Left cardiac atrium (tissue), 4 donors: ENCODE data around the gene RUNX2. TPM values are rescaled to one million over a fixed set of nuclear protein-coding genes. Genes with fewer than 3 reads are reported as not detected.

ENCODE experiments used
- ATAC-seq, 2 donors: fragments of 200-7000 bp; cut with Tn5 transposase; one replicate each; pipeline ENCODE4 v1.9.1; 2020; ENCODE audit warnings: mild to moderate bottlenecking in 2 of 2, moderate library complexity in 2 of 2
- DNase-seq: peaks from one replicate; pipeline ENCODE4 v3.0.0-alpha.2; 2020
- intact Hi-C, 2 donors: fragments of 100-400 bp; cut with DNase I; formaldehyde crosslinking; loops; one replicate each; pipeline versions ENCODE4 v1.14.1 to v1.15.1; 2022 to 2023
- total RNA-seq, 2 donors: library from RNA; stranded (reverse); fragmentation: NEBNext Ultra II Directional; extraction: Animal tissue kit (Norgen Biotek cat#: 25700); gene quantifications; one replicate each; pipeline ENCODE4 v1.2.1, GENCODE V29; 2021
- donor health status: DM: no; HTN: yes; CAD: no.
- donor health status: DM: no; HTN: yes; CAD: no; lungs with severe emphysema.
- donor health status: DM: yes; HTN: yes; CAD: no.
- donor health status: Dilated cardiomyopathy.

The RUNX2 gene
- total RNA-seq, 2 donors from 2014 or later: 0.44 to 0.68 TPM

GRCh38 chr6:45643126-45643525 lies 315.0 kb downstream of the RUNX2 start:
- DNase-seq: no peak
- intact Hi-C loops: no loop called here
- no peak for ATAC-seq

- DNase-seq (no peak), ATAC-seq (no peak)
- intact Hi-C loops: no loop called here
These were observed 316.6 kb downstream of the RUNX2 start for GRCh38 chr6:45644720-45645119.

GRCh38 chr6:45645302-45645701 lies 317.2 kb downstream of the RUNX2 start:
- DNase-seq (no peak), ATAC-seq (no peak)
- intact Hi-C loops: no loop called here

- intact Hi-C loops: no loop called here
- ATAC-seq: no peak
- DNase-seq: no peak
These were observed 319.5 kb downstream of the RUNX2 start for GRCh38 chr6:45647341-45648261.

- DNase-seq (no peak), ATAC-seq (no peak)
- intact Hi-C loops: no loop called here
These were observed 320.1 kb downstream of the RUNX2 start for GRCh38 chr6:45648262-45648620.

GRCh38 chr6:45650524-45651135 lies 322.5 kb downstream of the RUNX2 start:
- intact Hi-C loops: no loop called here
- DNase-seq (no peak), ATAC-seq (no peak)

GRCh38 chr6:45651301-45651700 lies 323.2 kb downstream of the RUNX2 start:
- intact Hi-C loops: no loop called here
- ATAC-seq (no peak), DNase-seq (no peak)

- intact Hi-C loops: no loop called here
- ATAC-seq: no peak
These were observed 324.3 kb downstream of the RUNX2 start for GRCh38 chr6:45652416-45652815.

GRCh38 chr6:45653117-45653883 lies 325.2 kb downstream of the RUNX2 start:
- DNase-seq (no peak), ATAC-seq (no peak)
- intact Hi-C loops: no loop called here

More at GRCh38 chr6:45652416-45652815, 324.3 kb downstream of the RUNX2 start:
- no peak for DNase-seq

- DNase-seq (no peak), ATAC-seq (no peak)
- intact Hi-C loops: no loop called here
These were observed 326.5 kb downstream of the RUNX2 start for GRCh38 chr6:45654673-45655072.

- intact Hi-C loops: no loop called here
- DNase-seq (no peak), ATAC-seq (peak in 1 of 2 donors; percentile 45)
These were observed 327.8 kb downstream of the RUNX2 start for GRCh38 chr6:45655745-45656476.

GRCh38 chr6:45657226-45657625 lies 329.1 kb downstream of the RUNX2 start:
- no peak for DNase-seq
- intact Hi-C loops: no loop called here
- ATAC-seq: no peak

- DNase-seq: no peak
These were observed 330.3 kb downstream of the RUNX2 start for GRCh38 chr6:45658400-45658799.

GRCh38 chr6:45658958-45659357 lies 330.8 kb downstream of the RUNX2 start:
- intact Hi-C loops: no loop called here
- DNase-seq: no peak
- no peak for ATAC-seq

More at GRCh38 chr6:45658400-45658799, 330.3 kb downstream of the RUNX2 start:
- intact Hi-C loops: no loop called here
- no peak for ATAC-seq

- ATAC-seq (no peak), DNase-seq (no peak)
- intact Hi-C loops: no loop called here
These were observed 333.5 kb downstream of the RUNX2 start for GRCh38 chr6:45661661-45662060.

GRCh38 chr6:45663251-45664221 lies 335.4 kb downstream of the RUNX2 start:
- DNase-seq (no peak), ATAC-seq (peak; percentile 69 to 77)
- intact Hi-C loops: no loop called here

- DNase-seq: no peak
- intact Hi-C loops: no loop called here
- ATAC-seq: no peak
These were observed 336.6 kb downstream of the RUNX2 start for GRCh38 chr6:45664707-45665106.

GRCh38 chr6:45665859-45666258 lies 337.7 kb downstream of the RUNX2 start:
- intact Hi-C loops: no loop called here
- DNase-seq (no peak), ATAC-seq (no peak)
